HL-60/S4 treated with phorbol 12-myristate 13-acetate at 8.2 ng/mL for 4 days and 3 days (cell line): ENCODE data around the gene VSIR.

Source experiments
- in situ Hi-C: fragments of 300-500 bp; cut with MboI; formaldehyde crosslinking; loops from 2 replicates; pipeline ENCODE4 v1.15.0; 2022; ENCODE audit warnings: low sequenced_read_pairs

VSIR gene

GRCh38 chr10:71716426-71716825, 56.9 kb downstream of the VSIR start:
- in situ Hi-C loops = no loop called here

DNA sequence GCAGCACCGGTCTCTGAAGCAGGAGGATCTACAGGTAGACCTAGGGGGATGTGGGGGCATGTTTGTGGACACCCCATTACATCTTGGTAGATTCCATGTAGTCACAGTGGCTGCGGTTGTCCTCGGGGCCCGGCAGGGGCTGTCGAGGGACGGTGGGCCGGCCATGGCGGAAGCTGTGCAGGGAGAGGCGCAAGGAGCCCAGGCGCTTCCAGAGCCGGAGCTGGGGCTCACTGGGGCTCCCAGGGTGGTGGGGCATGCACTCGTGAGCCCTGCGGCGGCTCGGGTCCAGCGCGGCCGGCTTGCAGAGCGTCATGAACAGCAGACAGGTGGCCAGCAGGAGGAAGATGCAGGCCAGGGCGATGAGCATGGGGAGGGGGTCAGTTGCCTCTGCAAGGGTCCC, 57.5 kb downstream of the VSIR start:
- in situ Hi-C loops = no loop called here

DNA sequence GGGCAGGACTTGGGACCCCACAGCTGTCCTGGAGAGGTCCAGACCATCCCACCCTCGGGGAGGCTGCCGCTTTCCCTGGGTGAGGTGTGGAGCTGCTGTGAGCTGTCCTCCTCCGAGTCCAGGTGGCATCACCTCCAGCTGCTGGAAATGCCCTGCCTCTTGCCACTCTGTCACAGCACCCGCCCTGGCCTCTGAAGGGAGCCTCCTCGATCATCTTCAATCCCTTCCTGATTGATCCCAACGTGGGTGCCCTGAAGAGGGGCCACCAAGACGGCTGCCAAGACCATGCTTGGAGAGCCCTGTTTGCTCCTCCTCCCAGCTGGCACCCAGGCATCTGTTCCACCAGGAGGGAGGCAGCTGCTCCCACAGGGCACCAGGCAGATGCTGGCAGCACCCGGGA, 58.3 kb downstream of the VSIR start:
- in situ Hi-C loops = no loop called here

DNA sequence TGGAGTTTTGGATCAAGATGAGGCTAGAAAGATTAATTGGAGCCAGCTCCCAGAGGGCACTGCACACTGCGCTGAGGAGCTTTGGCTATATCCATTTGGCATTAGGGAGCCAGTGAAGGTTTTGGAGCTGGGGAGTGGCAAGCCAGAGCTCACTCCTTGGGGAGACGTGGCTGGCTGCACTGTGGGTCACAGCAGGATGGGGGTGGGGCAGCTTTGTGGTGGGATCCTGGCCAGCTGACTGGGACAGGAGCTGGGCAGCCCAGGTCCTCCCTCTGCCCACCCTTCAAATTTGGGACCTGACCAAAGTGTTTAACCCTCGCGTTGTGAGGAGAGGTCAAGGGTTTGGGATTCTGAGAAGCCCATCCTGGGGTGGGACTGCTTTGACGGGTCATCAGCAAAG, 58.7 kb downstream of the VSIR start:
- in situ Hi-C loops = no loop called here

- in situ Hi-C loops = no loop called here
These were observed 59.3 kb downstream of the VSIR start for GRCh38 chr10:71714031-71714410.

DNA sequence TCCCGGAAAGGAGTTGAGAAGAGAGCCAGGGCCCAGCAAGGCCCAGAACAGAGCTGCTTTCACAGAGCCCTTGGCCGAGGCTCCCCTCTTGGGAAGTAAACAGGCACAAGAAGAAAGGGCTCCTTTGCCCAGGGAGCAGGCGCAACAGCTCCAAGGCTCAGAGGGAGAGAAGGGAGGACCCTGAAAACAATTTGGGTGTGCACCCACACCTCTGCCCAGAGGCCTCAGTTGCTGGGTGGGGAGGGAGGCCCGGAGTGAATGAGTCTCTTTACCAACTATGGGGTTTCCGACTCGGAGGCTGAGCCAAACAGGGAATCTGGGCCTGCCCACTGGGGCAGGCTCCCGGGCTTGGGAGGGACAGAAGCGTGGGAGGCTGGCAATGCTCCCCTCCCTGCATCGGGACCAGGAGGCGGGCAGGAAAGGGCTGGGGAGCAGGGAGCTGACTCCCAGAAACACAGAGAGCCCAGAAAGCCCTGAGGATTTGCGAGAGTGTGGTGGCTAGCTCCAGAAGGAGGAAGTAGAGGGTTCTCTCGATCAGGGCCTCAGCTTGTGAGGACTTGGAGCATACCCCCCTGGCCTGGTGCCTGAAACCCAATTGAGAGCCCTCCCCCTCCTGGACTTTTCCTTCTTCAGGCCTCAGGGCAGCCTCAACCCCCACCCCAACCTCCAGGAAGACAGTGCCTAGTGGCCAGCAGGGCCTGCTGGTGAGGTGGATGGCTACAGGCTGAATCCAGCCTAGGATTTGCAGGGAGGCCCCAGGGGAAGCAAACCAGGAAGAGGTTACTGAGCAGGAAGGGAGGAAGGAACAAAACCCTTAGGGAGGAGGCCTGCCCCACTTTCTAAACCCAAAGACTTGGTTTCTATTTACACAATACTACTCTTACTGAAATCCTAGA, 59.9 kb downstream of the VSIR start:
- in situ Hi-C loops = no loop called here

- in situ Hi-C loops = no loop called here
These were observed 60.7 kb downstream of the VSIR start for GRCh38 chr10:71712572-71713134.

GRCh38 chr10:71712170-71712569, 61.1 kb downstream of the VSIR start:
- in situ Hi-C loops = no loop called here

DNA sequence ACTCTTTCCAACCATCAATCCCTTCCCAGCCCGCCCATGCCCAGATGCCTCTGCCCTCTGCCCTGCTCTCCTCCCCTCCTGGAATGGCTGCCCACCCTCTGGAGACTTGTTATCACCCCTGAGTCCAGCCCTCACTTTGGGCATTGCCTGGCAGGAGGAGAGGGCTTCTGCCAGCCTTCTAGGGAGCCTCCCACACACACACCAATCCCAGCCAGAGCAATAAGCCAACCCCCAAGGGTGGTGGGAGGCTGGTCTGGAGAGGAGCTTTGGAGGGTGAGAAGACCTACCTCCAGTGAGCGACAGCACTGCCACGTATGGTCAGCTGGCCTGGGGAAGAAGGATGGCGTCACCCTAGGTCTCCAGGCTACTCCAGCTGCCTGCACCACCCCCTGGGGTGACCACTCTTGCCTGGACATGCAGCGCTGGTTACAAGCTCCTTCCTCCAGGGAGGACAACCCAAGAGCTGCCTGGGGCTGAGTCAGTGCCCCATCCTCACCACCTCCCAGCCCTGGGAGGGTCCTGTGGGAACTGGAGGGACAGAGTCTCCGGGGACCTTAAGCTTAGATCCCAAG, 62.2 kb downstream of the VSIR start:
- in situ Hi-C loops = no loop called here

DNA sequence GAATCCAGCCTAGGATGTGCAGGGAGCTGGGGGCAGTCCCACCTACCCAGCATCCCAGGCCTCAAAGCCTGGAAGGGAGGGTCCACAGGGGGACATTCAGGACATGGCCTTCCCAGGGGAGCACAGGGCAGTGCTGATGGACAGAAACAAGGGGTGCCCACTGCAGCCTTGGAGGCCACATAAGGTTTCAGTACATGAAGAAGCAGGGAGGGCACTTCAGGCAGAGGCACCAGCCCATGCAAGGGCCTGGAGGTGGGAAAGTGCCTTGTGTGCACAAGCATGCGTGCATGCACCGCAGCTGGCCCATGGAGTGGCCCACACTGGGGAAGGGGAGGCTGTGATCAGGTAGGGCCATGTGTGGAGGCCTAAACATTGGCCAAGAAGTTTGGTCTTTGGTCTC, 62.8 kb downstream of the VSIR start:
- in situ Hi-C loops = no loop called here

DNA sequence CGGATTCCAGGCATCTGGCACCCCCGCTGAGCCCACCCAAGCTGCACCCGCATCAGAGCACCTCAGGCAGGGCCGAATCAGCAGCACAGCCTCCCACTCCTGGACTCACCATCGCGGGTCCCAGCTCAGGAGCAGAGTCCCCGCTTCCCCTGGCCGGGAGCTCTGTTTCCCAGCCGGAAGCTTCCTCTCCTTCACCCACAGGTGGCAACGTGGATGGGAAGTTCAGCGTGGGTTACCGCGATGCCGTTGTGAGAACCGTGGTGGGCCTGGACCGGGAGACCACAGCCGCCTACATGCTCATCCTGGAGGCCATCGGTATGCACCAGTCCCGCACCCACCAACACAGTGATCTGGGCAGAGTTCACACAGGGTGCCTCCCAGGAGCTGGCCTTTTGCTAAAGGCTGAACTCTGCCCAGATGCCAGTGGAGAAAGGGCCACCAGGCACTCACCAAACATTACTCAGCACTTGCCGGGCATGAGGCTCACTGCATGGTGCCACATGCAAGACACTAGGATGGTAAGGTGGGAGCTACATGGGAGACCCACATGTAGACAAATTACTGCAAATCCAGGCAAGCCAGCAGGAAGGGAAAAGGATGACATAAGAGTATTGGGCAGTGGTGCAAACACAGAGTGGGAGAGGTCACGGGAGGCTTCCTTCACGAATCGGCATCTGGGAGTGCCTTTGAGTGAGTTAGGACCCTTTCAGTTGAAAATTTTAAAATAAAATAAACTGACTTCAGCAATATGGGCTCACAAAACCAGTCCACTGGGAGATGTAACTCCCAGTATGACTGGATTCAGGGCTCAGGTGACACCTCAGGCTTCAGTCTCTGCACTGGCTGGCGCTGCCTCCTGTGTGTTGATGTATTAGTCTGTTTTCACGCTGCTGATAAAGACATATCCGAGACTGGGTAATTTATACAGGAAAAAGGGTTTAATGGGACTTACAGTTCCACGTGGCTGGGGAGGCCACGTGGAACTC, 64.1 kb downstream of the VSIR start:
- in situ Hi-C loops = loop anchor here (10.0 kb wide), 1 partner anchor 394 kb away; the partner anchor contains the start of gene SLC29A3

- in situ Hi-C loops = loop anchor here (10.0 kb wide), 1 partner anchor 394 kb away; the partner anchor contains the start of gene SLC29A3
These were observed 65.0 kb downstream of the VSIR start for GRCh38 chr10:71708301-71708703.

- in situ Hi-C loops = loop anchor here (10.0 kb wide), 1 partner anchor 393 kb away; the partner anchor contains the start of gene SLC29A3
These were observed 66.0 kb downstream of the VSIR start for GRCh38 chr10:71707240-71707789.

DNA sequence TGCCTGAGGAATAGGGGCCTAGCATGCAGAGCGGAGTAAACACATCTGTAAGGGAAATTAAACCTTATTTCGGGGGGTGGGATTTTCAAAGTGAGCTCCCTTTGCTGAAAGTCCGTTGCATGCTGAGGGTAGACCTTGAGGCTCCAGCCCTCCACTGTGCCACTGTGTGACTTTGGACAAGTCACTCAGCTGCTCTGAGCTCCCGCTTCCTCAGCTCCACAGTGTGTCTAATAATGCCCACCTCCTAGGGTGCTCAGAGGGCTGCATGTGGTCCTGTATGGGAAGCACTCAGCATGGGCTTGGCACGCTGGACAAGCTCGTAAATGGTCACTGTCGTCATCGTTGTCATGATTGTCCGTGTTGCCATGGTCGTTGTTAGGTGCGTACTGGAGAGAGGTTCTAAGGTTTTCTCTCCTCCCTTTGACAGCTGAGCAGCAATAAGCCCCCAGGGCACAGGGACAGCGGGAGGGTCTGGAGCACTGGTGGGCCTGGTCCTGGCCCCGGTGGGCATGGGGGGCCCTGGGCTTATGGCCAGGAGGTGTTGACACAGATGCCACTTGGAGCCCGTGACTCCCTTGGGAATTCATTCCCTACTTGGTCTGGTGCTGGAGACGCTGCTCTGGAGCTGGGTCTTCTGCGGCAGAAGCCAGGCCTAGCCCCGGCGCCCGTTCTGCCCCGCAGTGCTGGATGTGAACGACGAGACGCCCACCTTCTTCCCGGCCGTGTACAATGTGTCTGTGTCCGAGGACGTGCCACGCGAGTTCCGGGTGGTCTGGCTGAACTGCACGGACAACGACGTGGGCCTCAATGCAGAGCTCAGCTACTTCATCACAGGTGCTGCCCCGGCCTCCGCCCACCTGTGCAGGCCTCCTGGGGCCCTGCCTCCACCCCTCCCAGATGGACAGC, 66.9 kb downstream of the VSIR start:
- in situ Hi-C loops = loop anchor here (10.0 kb wide), 1 partner anchor 392 kb away; the partner anchor contains the start of gene SLC29A3

DNA sequence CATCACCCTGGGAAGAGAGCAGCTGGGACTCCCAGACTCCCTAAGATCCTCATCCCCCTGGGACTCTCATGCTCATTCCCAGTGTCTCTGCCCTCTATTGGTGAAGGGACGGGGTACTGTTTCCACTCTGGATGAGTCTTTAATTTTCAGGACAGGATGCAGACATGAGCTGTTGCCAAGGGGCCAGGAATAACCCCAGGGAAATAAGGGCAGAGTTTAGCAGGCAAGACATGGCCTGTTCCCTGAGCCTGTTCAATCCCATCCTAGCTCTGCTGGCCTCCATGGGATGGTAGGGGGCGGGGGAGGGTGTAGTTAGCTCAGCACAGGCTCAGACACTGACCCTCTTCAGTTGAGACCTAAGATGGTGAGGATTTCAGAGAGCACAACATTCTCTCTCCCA, 67.7 kb downstream of the VSIR start:
- in situ Hi-C loops = loop anchor here (10.0 kb wide), 1 partner anchor 391 kb away; the partner anchor contains the start of gene SLC29A3

GRCh38 chr10:71704816-71705215, 68.5 kb downstream of the VSIR start:
- in situ Hi-C loops = loop anchor here (10.0 kb wide), 1 partner anchor 390 kb away; the partner anchor contains the start of gene SLC29A3

GRCh38 chr10:71703577-71703976, 69.7 kb downstream of the VSIR start:
- in situ Hi-C loops = loop anchor here (10.0 kb wide), 1 partner anchor 389 kb away; the partner anchor contains the start of gene SLC29A3

GRCh38 chr10:71701496-71702132, 71.7 kb downstream of the VSIR start:
- in situ Hi-C loops = loop anchor here (10.0 kb wide), 1 partner anchor 387 kb away; the partner anchor contains the start of gene SLC29A3
